Measurements from ENCODE around the gene TRAF3IP1.

TRAF3IP1 gene

GRCh38 chr2:238289574-238289973 is 30.7 kb upstream of the TRAF3IP1 start:
- DNase-seq (ENCODE audit: extremely low read depth, low read depth), result no peak
- TF ChIP-seq, protein P1, sequence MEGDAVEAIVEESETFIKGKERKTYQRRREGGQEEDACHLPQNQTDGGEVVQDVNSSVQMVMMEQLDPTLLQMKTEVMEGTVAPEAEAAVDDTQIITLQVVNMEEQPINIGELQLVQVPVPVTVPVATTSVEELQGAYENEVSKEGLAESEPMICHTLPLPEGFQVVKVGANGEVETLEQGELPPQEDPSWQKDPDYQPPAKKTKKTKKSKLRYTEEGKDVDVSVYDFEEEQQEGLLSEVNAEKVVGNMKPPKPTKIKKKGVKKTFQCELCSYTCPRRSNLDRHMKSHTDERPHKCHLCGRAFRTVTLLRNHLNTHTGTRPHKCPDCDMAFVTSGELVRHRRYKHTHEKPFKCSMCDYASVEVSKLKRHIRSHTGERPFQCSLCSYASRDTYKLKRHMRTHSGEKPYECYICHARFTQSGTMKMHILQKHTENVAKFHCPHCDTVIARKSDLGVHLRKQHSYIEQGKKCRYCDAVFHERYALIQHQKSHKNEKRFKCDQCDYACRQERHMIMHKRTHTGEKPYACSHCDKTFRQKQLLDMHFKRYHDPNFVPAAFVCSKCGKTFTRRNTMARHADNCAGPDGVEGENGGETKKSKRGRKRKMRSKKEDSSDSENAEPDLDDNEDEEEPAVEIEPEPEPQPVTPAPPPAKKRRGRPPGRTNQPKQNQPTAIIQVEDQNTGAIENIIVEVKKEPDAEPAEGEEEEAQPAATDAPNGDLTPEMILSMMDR (IDR thresholded peaks at IDR 0.05; ENCODE audit: low read depth, low read length), result no peak

- DNase-seq (ENCODE audit: extremely low read depth, low read depth), result no peak
- TF ChIP-seq, protein P1 (IDR thresholded peaks at IDR 0.05; ENCODE audit: low read depth, low read length), result no peak
Observed at GRCh38 chr2:238290091-238290509, 30.2 kb upstream of the TRAF3IP1 start.

DNA sequence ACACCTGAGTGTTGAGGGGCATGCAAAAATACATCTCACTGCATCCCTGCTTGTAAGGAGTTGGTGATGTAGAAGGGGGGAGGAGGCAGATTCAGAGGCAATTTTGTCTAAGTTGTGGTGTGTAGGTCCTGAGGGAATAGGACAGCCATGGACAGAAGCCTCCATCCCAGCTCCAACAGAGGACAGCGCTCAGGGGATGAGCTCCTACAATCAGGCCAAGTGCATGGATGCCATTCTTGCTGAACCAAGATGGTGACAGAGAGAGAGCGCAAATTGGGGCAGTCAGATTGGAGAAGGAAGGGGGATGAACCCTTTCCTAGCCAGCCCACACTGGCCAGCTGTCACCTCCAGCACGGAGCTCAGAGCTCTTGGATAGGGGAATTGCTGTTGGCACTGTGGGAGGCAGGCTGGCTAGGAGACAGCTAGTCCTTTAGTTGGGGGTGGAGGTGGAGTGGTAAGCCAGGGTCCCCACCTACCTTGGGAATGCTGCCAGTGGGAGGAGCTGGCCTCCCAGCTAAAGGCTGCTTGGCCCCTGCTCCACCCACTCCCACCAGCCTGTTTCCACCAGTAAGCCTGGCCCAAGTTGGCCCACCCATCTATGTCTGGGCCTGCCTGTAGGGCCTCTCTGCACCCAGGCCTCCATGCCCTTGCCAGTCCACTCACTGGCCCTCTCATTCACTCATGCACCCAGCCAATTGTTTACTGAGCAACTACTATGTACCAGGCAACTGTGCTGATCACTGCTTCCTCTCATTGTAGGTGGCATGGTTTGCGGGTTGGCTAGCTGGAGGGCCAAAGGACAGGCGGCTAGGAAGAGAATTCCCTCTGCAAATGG is 29.4 kb upstream of the TRAF3IP1 start:
- TF ChIP-seq, protein P1 (IDR thresholded peaks at IDR 0.05; ENCODE audit: low read depth, low read length), result no peak
- no peak for DNase-seq (ENCODE audit: extremely low read depth, low read depth)

GRCh38 chr2:238291550-238292281 is 28.6 kb upstream of the TRAF3IP1 start:
- TF ChIP-seq, protein P1 (IDR thresholded peaks at IDR 0.05; ENCODE audit: low read depth, low read length), result no peak
- no peak for DNase-seq (ENCODE audit: extremely low read depth, low read depth)

GRCh38 chr2:238294046-238294392 is 26.3 kb upstream of the TRAF3IP1 start:
- DNase-seq (ENCODE audit: extremely low read depth, low read depth), result no peak
- TF ChIP-seq, protein P1 (IDR thresholded peaks at IDR 0.05; ENCODE audit: low read depth, low read length), result no peak

- TF ChIP-seq, protein P1 (IDR thresholded peaks at IDR 0.05; ENCODE audit: low read depth, low read length), result no peak
- DNase-seq (ENCODE audit: extremely low read depth, low read depth), result no peak
Observed at GRCh38 chr2:238294393-238295143, 25.8 kb upstream of the TRAF3IP1 start.

Measured in AG09319 (cell line).